HEK293 (cell line): ENCODE measurements around the gene CHI3L1.

ENCODE experiments used
- CTCF ChIA-PET: fragments of 350-600 bp; formaldehyde crosslinking; extraction: SDS; loops from one replicate; lab custom pipeline; 2021; ENCODE audit warnings: antibody characterized with exemption; lab: Yijun Ruan, JAX
- POLR2A ChIA-PET: fragments of 300-600 bp; formaldehyde crosslinking; extraction: SDS; loops from one replicate; lab custom pipeline; 2020; ENCODE audit warnings: antibody characterized with exemption, inconsistent platforms; lab: Yijun Ruan, JAX
- H3K27ac ChIP-seq: fragments of 200-500 bp; sonication (Bioruptor generic); 2 replicates; pipeline ENCODE4 v1.5.1; 2014; ENCODE audit warnings: low read depth, low read length, control low read depth, inconsistent platforms; ENCODE audit errors: extremely low read depth
- H3K36me3 ChIP-seq, 2 experiments: fragments of 200-500 bp in 1 of 2; sonication (Bioruptor generic) in 1 of 2; 1 replicate in 1 of 2; 2 replicates in 1 of 2; pipeline ENCODE4 v1.5.1; 2014 to 2017; ENCODE audit warnings: inconsistent platforms in 2 of 2, low read length in 2 of 2; ENCODE audit not compliant: control insufficient read depth in 2 of 2, insufficient read depth in 1 of 2
- H3K4me1 ChIP-seq: fragments of 200-500 bp; sonication (Bioruptor generic); 2 replicates; pipeline ENCODE4 v1.5.1; 2014; ENCODE audit warnings: mild to moderate bottlenecking, low read length, inconsistent platforms; ENCODE audit not compliant: control insufficient read depth, insufficient read depth
- H3K4me3 ChIP-seq: 2 replicates; pipeline ENCODE4 v1.5.1; 2011; ENCODE audit warnings: low read depth, mild to moderate bottlenecking, control low read depth, low read length, moderate library complexity
- H3K9me3 ChIP-seq: fragments of 200-500 bp; sonication (Bioruptor generic); 2 replicates; pipeline ENCODE4 v1.5.1; 2014; ENCODE audit warnings: low read depth, low read length, inconsistent platforms; ENCODE audit not compliant: control insufficient read depth, insufficient read depth
- BCL11A ChIP-seq: fragments of 450-650 bp; formaldehyde crosslinking; IDR thresholded peaks from 2 replicates; pipeline ENCODE4 v1.5.1; 2016; ENCODE audit warnings: low read depth, missing biosample characterization, missing genetic modification characterization
- IKZF3 ChIP-seq: fragments of 450-650 bp; IDR thresholded peaks from 2 replicates; pipeline ENCODE4 v1.5.0; 2018; ENCODE audit warnings: missing biosample characterization, mild to moderate bottlenecking, missing genetic modification characterization, moderate library complexity
- KLF10 ChIP-seq: fragments of 450-650 bp; IDR thresholded peaks from 2 replicates; pipeline ENCODE4 v1.5.1; 2018; ENCODE audit warnings: missing biosample characterization, mild to moderate bottlenecking, missing genetic modification characterization
- MZF1 ChIP-seq: fragments of 450-650 bp; formaldehyde crosslinking; IDR thresholded peaks from 2 replicates; pipeline ENCODE4 v1.5.1; 2017; ENCODE audit warnings: missing biosample characterization, missing genetic modification characterization, borderline replicate concordance
- SCRT1 ChIP-seq: fragments of 450-650 bp; formaldehyde crosslinking; IDR thresholded peaks from 2 replicates; pipeline ENCODE4 v1.5.1; 2016; ENCODE audit warnings: missing biosample characterization, missing genetic modification characterization, borderline replicate concordance
- SCRT2 ChIP-seq: fragments of 450-650 bp; formaldehyde crosslinking; IDR thresholded peaks from 2 replicates; pipeline ENCODE4 v1.5.1; 2016; ENCODE audit warnings: missing biosample characterization, missing genetic modification characterization
- SETDB1 ChIP-seq: IDR thresholded peaks from one replicate; pipeline ENCODE4 v1.6.1; 2017; ENCODE audit warnings: mild to moderate bottlenecking, low read length, moderate library complexity, mixed read lengths; ENCODE audit not compliant: insufficient read length
- ZEB2 ChIP-seq: fragments of 450-650 bp; formaldehyde crosslinking; IDR thresholded peaks from 2 replicates; pipeline ENCODE4 v1.5.1; 2016; ENCODE audit warnings: missing biosample characterization, missing genetic modification characterization
- ZNF2 ChIP-seq: fragments of 450-650 bp; formaldehyde crosslinking; IDR thresholded peaks from 2 replicates; pipeline ENCODE4 v1.5.1; 2016; ENCODE audit warnings: missing biosample characterization, missing genetic modification characterization
- ZNF302 ChIP-seq: fragments of 450-650 bp; formaldehyde crosslinking; IDR thresholded peaks from 2 replicates; pipeline ENCODE4 v1.5.1; 2016; ENCODE audit warnings: missing biosample characterization, missing genetic modification characterization, low read depth
- ZNF501 ChIP-seq: fragments of 450-650 bp; formaldehyde crosslinking; IDR thresholded peaks from 2 replicates; pipeline ENCODE4 v1.5.1; 2016; ENCODE audit warnings: missing biosample characterization, missing genetic modification characterization
- ZNF514 ChIP-seq: fragments of 450-650 bp; formaldehyde crosslinking; IDR thresholded peaks from 2 replicates; pipeline ENCODE4 v1.5.1; 2016; ENCODE audit warnings: missing biosample characterization, missing genetic modification characterization
- ZNF529 ChIP-seq: fragments of 450-650 bp; formaldehyde crosslinking; IDR thresholded peaks from 2 replicates; pipeline ENCODE4 v1.5.1; 2017; ENCODE audit warnings: missing genetic modification characterization, missing biosample characterization; ENCODE audit not compliant: insufficient replicate concordance
- ZNF555 ChIP-seq: fragments of 450-650 bp; formaldehyde crosslinking; conservative IDR thresholded peaks from 2 replicates; pipeline ENCODE4 v1.5.1; 2017; ENCODE audit warnings: missing biosample characterization, mild to moderate bottlenecking, missing genetic modification characterization, inconsistent platforms
- ZNF768 ChIP-seq: fragments of 450-650 bp; formaldehyde crosslinking; IDR thresholded peaks from 2 replicates; pipeline ENCODE4 v1.5.1; 2018; ENCODE audit warnings: missing biosample characterization, mild to moderate bottlenecking, missing genetic modification characterization
- ZNF777 ChIP-seq: fragments of 450-650 bp; formaldehyde crosslinking; IDR thresholded peaks from 2 replicates; pipeline ENCODE4 v1.5.1; 2017; ENCODE audit warnings: missing biosample characterization, missing genetic modification characterization, borderline replicate concordance
- TF ChIP-seq, protein P1 (sequence below): fragments of 450-650 bp; formaldehyde crosslinking; IDR thresholded peaks from 2 replicates; pipeline ENCODE4 v1.5.1; 2016; ENCODE audit warnings: missing biosample characterization, missing genetic modification characterization
- TF ChIP-seq, protein P2 (sequence below): fragments of 450-650 bp; formaldehyde crosslinking; IDR thresholded peaks from 2 replicates; pipeline ENCODE4 v1.5.1; 2017; ENCODE audit warnings: missing biosample characterization, missing genetic modification characterization
- TF ChIP-seq, protein P3 (sequence below): fragments of 450-650 bp; IDR thresholded peaks from 2 replicates; pipeline ENCODE4 v1.5.1; 2018; ENCODE audit warnings: missing biosample characterization, missing genetic modification characterization
- TF ChIP-seq, protein P4 (sequence below): fragments of 450-650 bp; formaldehyde crosslinking; IDR thresholded peaks from 2 replicates; pipeline ENCODE4 v1.5.1; 2016; ENCODE audit warnings: missing biosample characterization, missing genetic modification characterization

CHI3L1 gene

DNA sequence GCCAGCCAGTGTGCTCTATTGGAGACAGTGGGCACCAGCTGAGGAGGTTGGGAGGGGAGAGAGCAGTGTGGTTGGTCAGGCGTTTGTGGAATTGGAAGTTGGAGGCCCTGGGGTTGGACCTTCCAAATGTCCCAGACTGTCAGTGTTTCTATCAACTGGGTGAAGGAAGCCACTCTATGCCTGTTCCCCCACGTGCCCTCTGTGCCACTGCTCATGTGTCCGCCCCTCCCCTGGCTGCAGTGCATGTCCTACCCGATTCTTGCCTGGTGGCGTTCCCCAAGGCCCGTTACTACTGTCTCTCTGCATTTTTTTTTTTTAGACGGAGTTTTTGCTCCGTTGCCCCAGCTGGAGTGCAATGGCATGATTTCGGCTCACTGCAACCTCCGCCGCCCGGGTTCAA, 37.9 kb downstream of the CHI3L1 start (continued):
- TF ChIP-seq, protein P1, sequence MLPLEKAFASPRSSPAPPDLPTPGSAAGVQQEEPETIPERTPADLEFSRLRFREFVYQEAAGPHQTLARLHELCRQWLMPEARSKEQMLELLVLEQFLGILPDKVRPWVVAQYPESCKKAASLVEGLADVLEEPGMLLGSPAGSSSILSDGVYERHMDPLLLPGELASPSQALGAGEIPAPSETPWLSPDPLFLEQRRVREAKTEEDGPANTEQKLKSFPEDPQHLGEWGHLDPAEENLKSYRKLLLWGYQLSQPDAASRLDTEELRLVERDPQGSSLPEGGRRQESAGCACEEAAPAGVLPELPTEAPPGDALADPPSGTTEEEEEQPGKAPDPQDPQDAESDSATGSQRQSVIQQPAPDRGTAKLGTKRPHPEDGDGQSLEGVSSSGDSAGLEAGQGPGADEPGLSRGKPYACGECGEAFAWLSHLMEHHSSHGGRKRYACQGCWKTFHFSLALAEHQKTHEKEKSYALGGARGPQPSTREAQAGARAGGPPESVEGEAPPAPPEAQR = no peak
- TF ChIP-seq ZNF514 (tag by site-specific recombination) (no peak), KLF10 (tag by site-specific recombination) (no peak), ZNF555 (tag by site-specific recombination) (no peak)

DNA sequence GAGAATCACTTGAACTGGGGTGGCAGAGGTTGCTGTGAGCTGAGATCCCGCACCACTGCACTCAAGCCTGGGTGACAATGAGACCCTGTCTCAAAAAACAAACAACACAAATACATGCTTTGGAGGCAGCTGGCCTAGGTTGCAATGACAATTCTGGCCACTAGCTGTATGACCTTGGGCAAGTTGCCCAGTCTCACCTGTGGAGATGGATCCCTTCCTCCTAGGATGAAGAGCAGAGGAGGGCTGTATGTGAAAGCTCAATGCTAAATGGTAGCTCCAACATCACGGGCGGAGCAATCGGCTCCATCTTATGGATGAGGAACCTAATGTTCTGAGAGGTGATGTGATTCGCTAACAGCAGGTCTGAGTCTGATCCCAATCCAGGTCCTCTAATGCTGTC, 38.4 kb downstream of the CHI3L1 start:
- H3K36me3 ChIP-seq = no peaks in the 10 kb centered on the region
- ChIA-PET CTCF (interaction anchor here (0.6 to 2.7 kb wide), 15 partner anchors 14 to 410 kb away, joined by 3 to 13 read pairs (median 4); partner anchors contain the start of gene ADORA1), POLR2A (interaction anchor here (1.3 kb wide), 1 partner anchor 20 kb away, joined by 5 read pairs; the partner anchor contains the start of gene ADORA1)
- TF ChIP-seq SCRT1 (0 out of 2 replicates have a peak, but pooled peaks have one; percentile 50), SCRT2 (tag by site-specific recombination) (peak; percentile 87), ZNF529 (tag by site-specific recombination) (no peak)
- no peaks in the 10 kb centered on the region; the same call in 1 of the 2 replicates for H3K4me1 ChIP-seq
- H3K9me3 ChIP-seq = no peaks in the 10 kb centered on the region
- H3K27ac ChIP-seq = no peak overlapping the region
- no peak overlapping the region for H3K4me3 ChIP-seq

DNA sequence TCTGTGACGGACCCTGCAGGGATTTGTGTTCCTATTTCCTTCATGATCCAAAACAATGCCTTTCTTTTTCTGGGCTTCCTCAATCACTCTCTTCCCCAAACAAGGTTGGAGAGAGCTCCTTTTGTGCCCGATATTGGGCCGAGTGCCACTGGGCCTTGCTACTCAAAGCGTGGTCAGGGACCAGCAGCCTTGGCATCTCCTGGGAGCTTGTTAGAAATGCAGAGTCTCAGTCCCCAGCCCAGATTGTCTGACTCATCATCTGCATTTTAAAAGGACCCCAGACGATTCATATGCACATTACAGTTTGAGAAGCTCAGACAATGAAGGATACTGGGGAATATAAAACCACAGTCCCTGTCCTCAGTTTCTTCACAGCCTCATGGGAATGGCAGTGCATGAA, 39.1 kb downstream of the CHI3L1 start:
- no peak overlapping the region for H3K27ac ChIP-seq
- no peaks in the 10 kb centered on the region for H3K9me3 ChIP-seq
- no peaks in the 10 kb centered on the region for H3K36me3 ChIP-seq
- no peak overlapping the region for H3K4me3 ChIP-seq
- no peak for TF ChIP-seq SETDB1
- TF ChIP-seq, protein P2, sequence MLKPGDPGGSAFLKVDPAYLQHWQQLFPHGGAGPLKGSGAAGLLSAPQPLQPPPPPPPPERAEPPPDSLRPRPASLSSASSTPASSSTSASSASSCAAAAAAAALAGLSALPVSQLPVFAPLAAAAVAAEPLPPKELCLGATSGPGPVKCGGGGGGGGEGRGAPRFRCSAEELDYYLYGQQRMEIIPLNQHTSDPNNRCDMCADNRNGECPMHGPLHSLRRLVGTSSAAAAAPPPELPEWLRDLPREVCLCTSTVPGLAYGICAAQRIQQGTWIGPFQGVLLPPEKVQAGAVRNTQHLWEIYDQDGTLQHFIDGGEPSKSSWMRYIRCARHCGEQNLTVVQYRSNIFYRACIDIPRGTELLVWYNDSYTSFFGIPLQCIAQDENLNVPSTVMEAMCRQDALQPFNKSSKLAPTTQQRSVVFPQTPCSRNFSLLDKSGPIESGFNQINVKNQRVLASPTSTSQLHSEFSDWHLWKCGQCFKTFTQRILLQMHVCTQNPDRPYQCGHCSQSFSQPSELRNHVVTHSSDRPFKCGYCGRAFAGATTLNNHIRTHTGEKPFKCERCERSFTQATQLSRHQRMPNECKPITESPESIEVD = no peak
- TF ChIP-seq, protein P3, sequence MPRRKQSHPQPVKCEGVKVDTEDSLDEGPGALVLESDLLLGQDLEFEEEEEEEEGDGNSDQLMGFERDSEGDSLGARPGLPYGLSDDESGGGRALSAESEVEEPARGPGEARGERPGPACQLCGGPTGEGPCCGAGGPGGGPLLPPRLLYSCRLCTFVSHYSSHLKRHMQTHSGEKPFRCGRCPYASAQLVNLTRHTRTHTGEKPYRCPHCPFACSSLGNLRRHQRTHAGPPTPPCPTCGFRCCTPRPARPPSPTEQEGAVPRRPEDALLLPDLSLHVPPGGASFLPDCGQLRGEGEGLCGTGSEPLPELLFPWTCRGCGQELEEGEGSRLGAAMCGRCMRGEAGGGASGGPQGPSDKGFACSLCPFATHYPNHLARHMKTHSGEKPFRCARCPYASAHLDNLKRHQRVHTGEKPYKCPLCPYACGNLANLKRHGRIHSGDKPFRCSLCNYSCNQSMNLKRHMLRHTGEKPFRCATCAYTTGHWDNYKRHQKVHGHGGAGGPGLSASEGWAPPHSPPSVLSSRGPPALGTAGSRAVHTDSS (tag by site-specific recombination) = no peak
- no peak for TF ChIP-seq IKZF3 (tag by site-specific recombination)
- no peak for TF ChIP-seq ZNF2 (tag by site-specific recombination)
- no peak for TF ChIP-seq MZF1 (tag by site-specific recombination)
- TF ChIP-seq ZNF302 (tag by site-specific recombination) = no peak
- no peak for TF ChIP-seq ZNF529 (tag by site-specific recombination)
- TF ChIP-seq SCRT1 = no peak
- no peak for TF ChIP-seq BCL11A (tag by site-specific recombination)
- TF ChIP-seq ZEB2 (tag by site-specific recombination) = no peak
- TF ChIP-seq ZNF768 (tag by site-specific recombination) = no peak
- TF ChIP-seq, protein P4, sequence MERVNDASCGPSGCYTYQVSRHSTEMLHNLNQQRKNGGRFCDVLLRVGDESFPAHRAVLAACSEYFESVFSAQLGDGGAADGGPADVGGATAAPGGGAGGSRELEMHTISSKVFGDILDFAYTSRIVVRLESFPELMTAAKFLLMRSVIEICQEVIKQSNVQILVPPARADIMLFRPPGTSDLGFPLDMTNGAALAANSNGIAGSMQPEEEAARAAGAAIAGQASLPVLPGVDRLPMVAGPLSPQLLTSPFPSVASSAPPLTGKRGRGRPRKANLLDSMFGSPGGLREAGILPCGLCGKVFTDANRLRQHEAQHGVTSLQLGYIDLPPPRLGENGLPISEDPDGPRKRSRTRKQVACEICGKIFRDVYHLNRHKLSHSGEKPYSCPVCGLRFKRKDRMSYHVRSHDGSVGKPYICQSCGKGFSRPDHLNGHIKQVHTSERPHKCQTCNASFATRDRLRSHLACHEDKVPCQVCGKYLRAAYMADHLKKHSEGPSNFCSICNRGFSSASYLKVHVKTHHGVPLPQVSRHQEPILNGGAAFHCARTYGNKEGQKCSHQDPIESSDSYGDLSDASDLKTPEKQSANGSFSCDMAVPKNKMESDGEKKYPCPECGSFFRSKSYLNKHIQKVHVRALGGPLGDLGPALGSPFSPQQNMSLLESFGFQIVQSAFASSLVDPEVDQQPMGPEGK = no peak
- no peak for TF ChIP-seq ZNF777 (tag by site-specific recombination)
- no peak for TF ChIP-seq ZNF501 (tag by site-specific recombination)
- ChIA-PET CTCF (interaction anchor here (0.6 to 2.7 kb wide), 13 partner anchors 13 to 576 kb away, joined by 3 to 13 read pairs (median 5); partner anchors contain the start of gene ADORA1), POLR2A (no interaction called here)
- no peaks in the 10 kb centered on the region for H3K4me1 ChIP-seq
